ENCODE measurements around the gene BPIFB6. TPM values are rescaled to one million over a fixed set of nuclear protein-coding genes. Genes with fewer than 3 reads are reported as not detected.

BPIFB6 gene
- total RNA-seq, 6 experiments from 2014 or later = not detected

DNA sequence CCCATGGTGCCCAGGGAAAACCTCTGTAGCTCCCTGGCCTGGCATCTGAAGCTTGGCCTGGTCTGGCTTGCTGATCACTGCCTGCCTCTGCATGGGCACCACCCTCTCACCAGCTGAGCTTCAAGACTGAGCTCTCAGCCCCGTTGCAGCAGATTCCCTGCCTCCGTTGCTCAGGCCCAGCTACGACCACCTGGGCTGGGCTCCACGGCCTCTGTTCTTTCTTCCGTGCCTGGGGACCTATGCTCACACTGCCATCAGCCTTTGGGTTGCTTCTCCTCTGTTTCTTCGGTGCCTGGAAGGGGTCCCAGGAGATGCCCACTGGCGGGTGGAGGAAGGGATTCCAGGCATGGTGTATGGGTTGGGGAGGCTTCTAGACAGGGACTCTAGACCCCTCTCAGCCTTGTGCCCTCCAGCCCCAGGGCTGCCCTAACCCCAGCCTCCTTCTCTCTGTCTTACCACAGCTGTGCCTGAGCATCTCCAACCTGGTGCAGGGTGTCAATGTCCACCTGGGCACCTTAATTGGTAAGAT, 14.8 kb upstream of the BPIFB6 start:
- Mint-ChIP-seq H3K9me3 (no peaks in the 10 kb centered on the region), H3K27me3 (ENCODE audit: insufficient read depth) (peaks cover 56% of the 10 kb centered on the region), H3K27ac (no peak overlapping the region), H3K4me1 (ENCODE audit: low read depth) (no peaks in the 10 kb centered on the region), H3K4me3 (no peak overlapping the region), H3K36me3 (ENCODE audit: low read depth) (no peaks in the 10 kb centered on the region)
- no peak for DNase-seq
- TF ChIP-seq CTCF (IDR thresholded peaks at IDR 0.05) = no peak

- H3K9me3 Mint-ChIP-seq = no peaks in the 10 kb centered on the region
- DNase-seq = no peak
- TF ChIP-seq CTCF (IDR thresholded peaks at IDR 0.05) = no peak
- H3K4me3 Mint-ChIP-seq = no peak overlapping the region
- H3K36me3 Mint-ChIP-seq (ENCODE audit: low read depth) = no peaks in the 10 kb centered on the region
- no peaks in the 10 kb centered on the region for H3K4me1 Mint-ChIP-seq (ENCODE audit: low read depth)
- H3K27me3 Mint-ChIP-seq (ENCODE audit: insufficient read depth) = peaks cover 56% of the 10 kb centered on the region
- no peak overlapping the region for H3K27ac Mint-ChIP-seq
Observed at GRCh38 chr20:33017542-33017941, 13.9 kb upstream of the BPIFB6 start.

GRCh38 chr20:33018169-33018931, 13.1 kb upstream of the BPIFB6 start:
- H3K27ac Mint-ChIP-seq = no peak overlapping the region
- H3K27me3 Mint-ChIP-seq (ENCODE audit: insufficient read depth) = peaks cover 55% of the 10 kb centered on the region
- DNase-seq = no peak
- no peaks in the 10 kb centered on the region for H3K9me3 Mint-ChIP-seq
- H3K36me3 Mint-ChIP-seq (ENCODE audit: low read depth) = no peaks in the 10 kb centered on the region
- H3K4me1 Mint-ChIP-seq (ENCODE audit: low read depth) = no peaks in the 10 kb centered on the region
- no peak overlapping the region for H3K4me3 Mint-ChIP-seq
- no peak for TF ChIP-seq CTCF (IDR thresholded peaks at IDR 0.05)

GRCh38 chr20:33019465-33020277, 11.8 kb upstream of the BPIFB6 start:
- Mint-ChIP-seq H3K4me3 (no peak overlapping the region), H3K4me1 (ENCODE audit: low read depth) (no peaks in the 10 kb centered on the region), H3K36me3 (ENCODE audit: low read depth) (no peaks in the 10 kb centered on the region), H3K27ac (no peak overlapping the region), H3K9me3 (no peaks in the 10 kb centered on the region), H3K27me3 (ENCODE audit: insufficient read depth) (peaks cover 44% of the 10 kb centered on the region)
- no peak for DNase-seq
- no peak for TF ChIP-seq CTCF (IDR thresholded peaks at IDR 0.05)

- no peak for TF ChIP-seq CTCF (IDR thresholded peaks at IDR 0.05)
- DNase-seq = no peak
- no peaks in the 10 kb centered on the region for H3K9me3 Mint-ChIP-seq
- no peak overlapping the region for H3K27ac Mint-ChIP-seq
- H3K27me3 Mint-ChIP-seq (ENCODE audit: insufficient read depth) = peaks cover 38% of the 10 kb centered on the region
- no peaks in the 10 kb centered on the region for H3K36me3 Mint-ChIP-seq (ENCODE audit: low read depth)
- H3K4me3 Mint-ChIP-seq = no peak overlapping the region
- H3K4me1 Mint-ChIP-seq (ENCODE audit: low read depth) = no peaks in the 10 kb centered on the region
Observed at GRCh38 chr20:33020278-33021161, 10.9 kb upstream of the BPIFB6 start.
